ENCODE data around the gene LYRM9. TPM values are rescaled to one million over a fixed set of nuclear protein-coding genes. Genes with fewer than 3 reads are reported as not detected.
"Not testable (repeated sequence)": the region's sequence is repeated elsewhere in the genome, so short reads cannot be mapped to it uniquely, and the experiment has no call there.

Gene LYRM9
- total RNA-seq, 1 donor from 2014 or later, result 1.9 TPM

DNA sequence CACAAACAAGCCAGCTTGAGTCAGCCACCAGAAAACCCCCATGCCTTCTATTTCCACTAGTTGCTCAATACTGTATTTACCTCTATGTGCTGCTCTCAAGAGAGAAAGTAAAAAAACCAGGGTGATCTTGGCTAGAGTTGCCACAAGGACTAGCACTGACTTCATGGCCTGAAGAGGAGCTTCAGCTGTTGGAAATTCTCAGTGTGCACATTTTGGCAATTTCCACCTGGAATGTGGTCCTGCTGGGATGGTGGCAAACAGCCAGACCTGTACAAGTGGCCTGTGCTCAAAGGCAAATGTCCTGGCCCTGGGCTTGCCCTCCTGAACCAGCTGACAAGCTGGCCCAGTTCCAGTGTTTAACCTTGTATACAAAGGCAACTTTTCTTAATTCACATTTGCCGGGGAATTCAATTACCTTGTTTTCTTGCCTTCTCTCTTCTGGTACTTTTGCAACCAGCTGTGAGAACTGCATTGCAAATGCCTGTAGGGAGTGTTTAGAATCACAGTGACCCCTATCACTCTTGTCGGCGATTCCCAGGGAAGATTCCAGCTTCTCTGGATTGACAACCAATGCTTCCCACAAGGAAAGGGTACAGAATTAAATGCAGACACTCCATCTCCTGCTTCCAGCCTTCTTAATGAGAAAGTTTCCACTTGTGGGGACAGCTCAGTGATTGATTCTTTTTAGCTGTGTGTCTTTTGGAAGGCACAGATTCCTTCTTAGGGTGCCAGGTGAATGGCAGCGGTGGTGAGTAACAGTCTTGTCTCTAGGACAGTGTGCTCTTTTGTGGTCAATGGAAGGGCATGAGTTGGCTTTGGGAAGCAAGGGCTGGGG is 53.4 kb downstream of the LYRM9 start:
- H3K4me3 Mint-ChIP-seq; H3K36me3 Mint-ChIP-seq (ENCODE audit: low read depth); DNase-seq (ENCODE audit: low spot score); H3K9me3 Mint-ChIP-seq; H3K27me3 Mint-ChIP-seq (ENCODE audit: insufficient read depth); H3K27ac Mint-ChIP-seq; intact Hi-C loops (cut with micrococcal nuclease); H3K4me1 Mint-ChIP-seq (ENCODE audit: low read depth): not testable (repeated sequence)

- H3K27me3 Mint-ChIP-seq (ENCODE audit: insufficient read depth); H3K27ac Mint-ChIP-seq; H3K4me3 Mint-ChIP-seq; intact Hi-C loops (cut with micrococcal nuclease); DNase-seq (ENCODE audit: low spot score); H3K4me1 Mint-ChIP-seq (ENCODE audit: low read depth); H3K36me3 Mint-ChIP-seq (ENCODE audit: low read depth); H3K9me3 Mint-ChIP-seq: not testable (repeated sequence)
Observed at GRCh38 chr17:27838607-27839006, 54.6 kb downstream of the LYRM9 start.

GRCh38 chr17:27837769-27838168 is 55.4 kb downstream of the LYRM9 start:
- H3K9me3 Mint-ChIP-seq; H3K4me3 Mint-ChIP-seq; H3K36me3 Mint-ChIP-seq (ENCODE audit: low read depth); H3K27ac Mint-ChIP-seq; H3K27me3 Mint-ChIP-seq (ENCODE audit: insufficient read depth); H3K4me1 Mint-ChIP-seq (ENCODE audit: low read depth); DNase-seq (ENCODE audit: low spot score); intact Hi-C loops (cut with micrococcal nuclease): not testable (repeated sequence)

GRCh38 chr17:27836651-27837050 is 56.5 kb downstream of the LYRM9 start:
- intact Hi-C loops (cut with micrococcal nuclease), result no loop called here
- Mint-ChIP-seq H3K4me1 (ENCODE audit: low read depth) (no peaks in the 10 kb centered on the region), H3K36me3 (ENCODE audit: low read depth) (peaks cover 8% of the 10 kb centered on the region), H3K27me3 (ENCODE audit: insufficient read depth) (peaks cover 4% of the 10 kb centered on the region), H3K9me3 (peaks cover 8% of the 10 kb centered on the region), H3K4me3 (no peak overlapping the region), H3K27ac (no peak overlapping the region)
- no peak for DNase-seq (ENCODE audit: low spot score)

DNA sequence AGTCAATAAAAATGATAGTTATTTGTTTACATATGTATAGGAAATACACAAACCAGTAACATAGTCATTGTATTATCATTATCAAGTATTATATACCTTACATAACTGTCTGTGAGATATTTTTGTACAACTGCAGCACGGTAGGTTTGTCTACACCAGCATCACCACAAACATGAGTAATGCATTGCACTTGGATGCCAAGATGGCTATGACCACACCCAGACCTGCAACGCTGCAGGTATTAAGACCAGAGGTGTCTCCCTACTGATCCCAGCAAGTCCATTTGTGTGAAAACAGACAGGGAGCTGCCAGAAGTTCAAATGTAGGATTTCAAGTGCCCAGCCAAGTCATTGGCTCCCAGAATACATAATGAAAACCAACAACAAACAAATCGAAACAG is 58.6 kb downstream of the LYRM9 start:
- Mint-ChIP-seq H3K36me3 (ENCODE audit: low read depth) (peaks cover 8% of the 10 kb centered on the region), H3K27ac (no peak overlapping the region), H3K9me3 (peaks cover 8% of the 10 kb centered on the region), H3K4me3 (no peak overlapping the region), H3K4me1 (ENCODE audit: low read depth) (no peaks in the 10 kb centered on the region), H3K27me3 (ENCODE audit: insufficient read depth) (peaks cover 4% of the 10 kb centered on the region)
- intact Hi-C loops (cut with micrococcal nuclease), result no loop called here
- no peak for DNase-seq (ENCODE audit: low spot score)

DNA sequence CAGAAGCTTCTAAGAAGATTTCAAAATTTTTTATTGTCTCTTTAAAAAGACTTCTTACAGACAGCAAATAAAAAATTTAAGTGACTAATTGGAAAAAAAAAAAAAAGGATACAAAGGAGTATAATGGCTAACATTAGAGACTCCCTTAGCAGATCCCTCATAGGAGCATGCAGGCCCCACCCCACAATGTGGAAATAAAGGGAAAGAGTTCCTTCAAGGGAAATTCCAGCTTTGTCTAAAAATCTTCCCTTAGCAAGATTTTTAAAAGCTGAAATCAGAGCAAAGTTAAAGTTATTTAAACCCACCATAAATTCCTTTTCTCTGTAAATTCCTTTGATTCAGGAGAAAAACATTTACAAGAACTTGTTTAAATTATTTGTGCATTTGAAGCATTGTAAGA is 60.3 kb downstream of the LYRM9 start:
- DNase-seq (ENCODE audit: low spot score), result no peak
- Mint-ChIP-seq H3K4me3 (no peak overlapping the region), H3K9me3 (peaks cover 8% of the 10 kb centered on the region), H3K36me3 (ENCODE audit: low read depth) (peaks cover 8% of the 10 kb centered on the region), H3K27ac (no peak overlapping the region), H3K4me1 (ENCODE audit: low read depth) (no peaks in the 10 kb centered on the region), H3K27me3 (ENCODE audit: insufficient read depth) (peaks cover 6% of the 10 kb centered on the region)
- intact Hi-C loops (cut with micrococcal nuclease), result no loop called here

GRCh38 chr17:27829888-27830287 is 63.3 kb downstream of the LYRM9 start:
- H3K4me3 Mint-ChIP-seq; H3K27me3 Mint-ChIP-seq (ENCODE audit: insufficient read depth); H3K9me3 Mint-ChIP-seq; H3K36me3 Mint-ChIP-seq (ENCODE audit: low read depth); intact Hi-C loops (cut with micrococcal nuclease); DNase-seq (ENCODE audit: low spot score); H3K4me1 Mint-ChIP-seq (ENCODE audit: low read depth); H3K27ac Mint-ChIP-seq: not testable (repeated sequence)

DNA sequence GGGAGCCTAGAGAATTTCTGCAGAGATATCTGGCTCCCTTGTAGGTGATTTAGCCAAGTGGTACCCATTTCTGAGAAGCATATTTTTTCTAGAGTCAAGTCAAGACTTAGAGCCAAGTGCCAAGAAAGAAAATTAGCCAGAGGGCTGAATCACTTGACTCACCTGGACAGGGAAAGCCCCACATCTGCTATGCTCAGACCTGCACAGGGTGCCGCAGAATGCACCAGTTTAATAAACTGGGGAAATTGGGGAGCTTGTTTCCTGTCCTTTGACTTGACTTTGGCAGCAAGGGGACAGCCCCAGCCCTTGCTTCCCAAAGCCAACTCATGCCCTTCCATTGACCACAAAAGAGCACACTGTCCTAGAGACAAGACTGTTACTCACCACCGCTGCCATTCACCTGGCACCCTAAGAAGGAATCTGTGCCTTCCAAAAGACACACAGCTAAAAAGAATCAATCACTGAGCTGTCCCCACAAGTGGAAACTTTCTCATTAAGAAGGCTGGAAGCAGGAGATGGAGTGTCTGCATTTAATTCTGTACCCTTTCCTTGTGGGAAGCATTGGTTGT is 63.9 kb downstream of the LYRM9 start:
- H3K4me3 Mint-ChIP-seq; H3K9me3 Mint-ChIP-seq; H3K27me3 Mint-ChIP-seq (ENCODE audit: insufficient read depth); DNase-seq (ENCODE audit: low spot score); intact Hi-C loops (cut with micrococcal nuclease); H3K27ac Mint-ChIP-seq; H3K4me1 Mint-ChIP-seq (ENCODE audit: low read depth); H3K36me3 Mint-ChIP-seq (ENCODE audit: low read depth): not testable (repeated sequence)

Other genes starting within 250 kb of the LYRM9 start
- gene NOS2, start 92.8 kb downstream of the LYRM9 start, total RNA-seq, result not detected in 2 replicates
- gene NLK, start 149.3 kb upstream of the LYRM9 start, total RNA-seq, result 13.6 and 15.5 TPM in 2 replicates